Loucy (cell line): Measurements from ENCODE around the gene TSHR.

ENCODE experiments used
- H2AFZ ChIP-seq: fragments of 200-600 bp; sonication (generic); 2 replicates; pipeline ENCODE4 v1.6.0; 2016; ENCODE audit warnings: antibody characterized with exemption, mild to moderate bottlenecking, low read length, moderate library complexity
- H3F3A ChIP-seq: fragments of 200-600 bp; 2 replicates; pipeline ENCODE4 v1.6.0; 2016; ENCODE audit warnings: antibody characterized with exemption, low read depth, mild to moderate bottlenecking
- H3K27me3 ChIP-seq: fragments of 200-600 bp; sonication (generic); 2 replicates; pipeline ENCODE4 v1.6.1; 2014; ENCODE audit warnings: low read length, mild to moderate bottlenecking; ENCODE audit not compliant: insufficient read depth, poor library complexity, severe bottlenecking
- H3K36me3 ChIP-seq: fragments of 200-600 bp; sonication (generic); 2 replicates; pipeline ENCODE4 v1.6.1; 2016; ENCODE audit warnings: low read length; ENCODE audit not compliant: insufficient read depth
- H3K4me1 ChIP-seq: fragments of 200-600 bp; sonication (generic); 2 replicates; pipeline ENCODE4 v1.5.1; 2014; ENCODE audit warnings: low read length, mild to moderate bottlenecking; ENCODE audit not compliant: insufficient read depth, poor library complexity, severe bottlenecking
- H3K4me2 ChIP-seq: fragments of 200-600 bp; sonication (generic); 2 replicates; pipeline ENCODE4 v1.6.0; 2014; ENCODE audit warnings: antibody characterized with exemption, low read length, low read depth, mild to moderate bottlenecking; ENCODE audit not compliant: poor library complexity, severe bottlenecking
- H3K4me3 ChIP-seq: fragments of 200-600 bp; sonication (generic); 2 replicates; pipeline ENCODE4 v1.5.1; 2014; ENCODE audit warnings: low read length, mild to moderate bottlenecking, mixed read lengths; ENCODE audit not compliant: poor library complexity, severe bottlenecking
- H3K79me2 ChIP-seq: fragments of 200-600 bp; sonication (generic); 2 replicates; pipeline ENCODE4 v1.6.1; 2014; ENCODE audit warnings: low read length; ENCODE audit not compliant: insufficient read depth
- H3K9ac ChIP-seq: fragments of 200-600 bp; sonication (generic); 2 replicates; pipeline ENCODE4 v1.6.0; 2014; ENCODE audit warnings: mild to moderate bottlenecking, low read depth, low read length, moderate library complexity; ENCODE audit not compliant: poor library complexity, severe bottlenecking
- H3K9me2 ChIP-seq: fragments of 200-600 bp; sonication (generic); replicated peaks from 2 replicates; pipeline ENCODE4 v1.6.1; 2016; ENCODE audit warnings: low read depth, low read length, mixed read lengths
- H3K9me3 ChIP-seq: fragments of 200-600 bp; sonication (generic); 2 replicates; pipeline ENCODE4 v1.6.1; 2014; ENCODE audit warnings: mild to moderate bottlenecking, antibody characterized with exemption, low read length, low read depth; ENCODE audit not compliant: insufficient read depth
- H4K20me1 ChIP-seq: fragments of 200-600 bp; sonication (generic); 2 replicates; pipeline ENCODE4 v1.6.0; 2014; ENCODE audit warnings: antibody characterized with exemption, low read length, mild to moderate bottlenecking; ENCODE audit not compliant: insufficient read depth, poor library complexity, severe bottlenecking
- EZH2phosphoT487 ChIP-seq: fragments of 200-600 bp; IDR thresholded peaks from 2 replicates; pipeline ENCODE4 v1.6.1; 2018; ENCODE audit warnings: antibody characterized with exemption, mild to moderate bottlenecking, moderate library complexity, borderline replicate concordance
- TF ChIP-seq, protein P1 (sequence below): fragments of 200-600 bp; sonication (generic); conservative IDR thresholded peaks from 2 replicates; pipeline ENCODE4 v1.5.1; 2014; ENCODE audit warnings: mild to moderate bottlenecking, antibody characterized with exemption, low read length

Gene TSHR

DNA sequence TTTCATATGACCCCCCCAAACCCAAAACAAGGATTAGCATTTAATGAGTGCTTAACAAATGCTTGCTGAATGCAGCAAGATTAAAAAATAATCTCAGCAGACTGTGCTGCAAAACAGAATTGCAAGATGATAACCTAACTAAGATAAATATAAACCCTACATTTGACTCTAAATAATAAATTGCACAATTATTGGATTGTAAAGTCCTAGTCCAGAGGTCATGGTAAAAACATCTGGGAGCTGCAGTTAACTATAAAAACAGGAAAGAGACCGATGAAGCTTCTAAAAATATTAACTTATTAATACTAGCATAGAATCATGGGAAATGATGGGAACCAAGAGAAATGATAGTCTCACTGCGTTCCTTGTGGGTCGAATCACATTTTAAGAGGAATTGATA, 37.2 kb downstream of the TSHR start:
- Histone ChIP-seq H3K79me2 (no peaks in the 10 kb centered on the region), H3K27me3 (no peaks in the 10 kb centered on the region), H3K4me2 (no peak overlapping the region), H3K36me3 (no peaks in the 10 kb centered on the region), H3K9ac (no peak overlapping the region), H3K4me1 (peaks cover 31% of the 10 kb centered on the region), H3K9me2 (no peaks in the 10 kb centered on the region), H3K9me3 (no peaks in the 10 kb centered on the region), H3K4me3 (no peak overlapping the region), H3F3A (peaks cover 7% of the 10 kb centered on the region; the same call in 1 of the 2 replicates), H2AFZ (0 out of 2 replicates have a peak overlapping the region, but pooled peaks have one; percentile 18), H4K20me1 (no peaks in the 10 kb centered on the region)
- TF ChIP-seq, protein P1, sequence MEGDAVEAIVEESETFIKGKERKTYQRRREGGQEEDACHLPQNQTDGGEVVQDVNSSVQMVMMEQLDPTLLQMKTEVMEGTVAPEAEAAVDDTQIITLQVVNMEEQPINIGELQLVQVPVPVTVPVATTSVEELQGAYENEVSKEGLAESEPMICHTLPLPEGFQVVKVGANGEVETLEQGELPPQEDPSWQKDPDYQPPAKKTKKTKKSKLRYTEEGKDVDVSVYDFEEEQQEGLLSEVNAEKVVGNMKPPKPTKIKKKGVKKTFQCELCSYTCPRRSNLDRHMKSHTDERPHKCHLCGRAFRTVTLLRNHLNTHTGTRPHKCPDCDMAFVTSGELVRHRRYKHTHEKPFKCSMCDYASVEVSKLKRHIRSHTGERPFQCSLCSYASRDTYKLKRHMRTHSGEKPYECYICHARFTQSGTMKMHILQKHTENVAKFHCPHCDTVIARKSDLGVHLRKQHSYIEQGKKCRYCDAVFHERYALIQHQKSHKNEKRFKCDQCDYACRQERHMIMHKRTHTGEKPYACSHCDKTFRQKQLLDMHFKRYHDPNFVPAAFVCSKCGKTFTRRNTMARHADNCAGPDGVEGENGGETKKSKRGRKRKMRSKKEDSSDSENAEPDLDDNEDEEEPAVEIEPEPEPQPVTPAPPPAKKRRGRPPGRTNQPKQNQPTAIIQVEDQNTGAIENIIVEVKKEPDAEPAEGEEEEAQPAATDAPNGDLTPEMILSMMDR = no peak
- no peak for TF ChIP-seq EZH2phosphoT487

DNA sequence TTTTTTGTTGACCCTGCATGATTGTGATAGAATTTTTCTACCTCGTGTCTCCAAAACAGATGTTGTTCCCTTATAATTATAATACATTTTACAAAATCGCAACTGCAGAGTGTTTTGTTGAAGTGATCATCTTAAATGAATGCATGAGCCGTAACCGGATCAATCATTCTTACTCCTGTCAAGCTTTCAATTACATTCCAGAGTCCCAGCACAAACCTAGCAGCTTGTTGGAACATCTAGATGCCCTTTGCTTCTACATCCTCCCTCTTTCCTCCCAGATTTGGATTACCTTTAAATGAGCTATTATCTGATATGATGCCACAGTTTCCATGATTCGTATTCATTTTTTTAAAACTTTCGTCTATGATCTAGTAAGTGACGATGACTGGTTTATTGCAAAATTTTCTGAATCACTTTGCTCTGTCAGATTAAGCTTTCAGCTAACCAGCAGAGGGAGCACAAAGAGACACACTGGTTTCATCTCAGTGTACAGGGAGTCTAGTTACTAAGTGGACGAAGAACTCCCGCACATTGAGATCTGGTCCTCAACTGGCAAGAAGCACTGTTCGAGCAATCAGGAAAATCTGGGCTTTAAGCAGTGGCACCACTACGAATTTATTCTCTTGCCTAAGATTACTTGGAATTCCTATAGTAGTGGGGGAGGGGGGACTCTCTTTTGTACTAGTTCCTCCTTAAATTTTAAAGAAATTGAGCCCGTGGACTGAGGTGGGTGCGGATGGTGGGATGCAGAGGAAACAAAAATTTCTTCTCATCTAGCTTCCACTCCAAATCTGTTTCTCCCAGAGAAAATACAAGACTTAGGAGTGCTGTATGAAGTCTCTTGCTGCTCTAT, 40.9 kb downstream of the TSHR start:
- Histone ChIP-seq H3F3A (no peaks in the 10 kb centered on the region), H3K4me3 (no peak overlapping the region), H3K9ac (no peak overlapping the region), H3K9me3 (no peaks in the 10 kb centered on the region), H3K4me2 (no peak overlapping the region), H2AFZ (no peak overlapping the region), H3K27me3 (no peaks in the 10 kb centered on the region), H3K36me3 (no peaks in the 10 kb centered on the region), H4K20me1 (no peaks in the 10 kb centered on the region), H3K79me2 (no peaks in the 10 kb centered on the region), H3K4me1 (peaks cover 7% of the 10 kb centered on the region), H3K9me2 (no peaks in the 10 kb centered on the region)
- TF ChIP-seq EZH2phosphoT487 = no peak
- TF ChIP-seq, protein P1 = peak; percentile 72

DNA sequence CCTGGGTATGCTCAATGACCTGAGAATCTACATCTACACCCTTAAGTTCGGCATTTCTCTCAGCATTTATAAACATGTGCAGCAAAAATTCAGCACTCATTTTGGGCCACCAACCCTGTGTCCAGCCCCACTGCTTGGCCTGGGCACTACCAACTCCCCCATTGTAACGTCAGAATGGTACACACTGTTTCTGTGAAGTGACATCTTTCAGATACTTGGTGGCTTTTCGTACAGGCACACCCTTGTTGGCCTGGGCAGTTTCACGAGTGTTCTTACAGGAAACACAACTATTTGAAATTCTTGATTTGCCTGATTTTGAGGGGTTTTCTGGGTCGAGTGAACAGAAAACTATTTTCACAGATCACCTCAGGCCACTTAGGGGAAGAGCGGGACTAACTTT, 46.0 kb downstream of the TSHR start:
- Histone ChIP-seq H2AFZ (no peak overlapping the region), H3K4me1 (no peaks in the 10 kb centered on the region), H3K9me3 (no peaks in the 10 kb centered on the region), H3K79me2 (no peaks in the 10 kb centered on the region), H3K4me3 (no peak overlapping the region), H4K20me1 (no peaks in the 10 kb centered on the region), H3K36me3 (no peaks in the 10 kb centered on the region), H3K27me3 (no peaks in the 10 kb centered on the region), H3K4me2 (no peak overlapping the region), H3K9ac (no peak overlapping the region), H3K9me2 (no peaks in the 10 kb centered on the region), H3F3A (no peaks in the 10 kb centered on the region)
- TF ChIP-seq, protein P1 = no peak
